H9 (cell line): ENCODE results near the gene BHLHA15. TPM values are rescaled to one million over a fixed set of nuclear protein-coding genes. Genes with fewer than 3 reads are reported as not detected.

Source experiments
- DNase-seq: peaks from one replicate; pipeline ENCODE4 v3.0.0-alpha.2; 2017
- H2AFZ ChIP-seq: one replicate; pipeline ENCODE4 v1.6.1; 2013; ENCODE audit warnings: mild to moderate bottlenecking, low read length, control low read depth, moderate library complexity
- H2AK5ac ChIP-seq: 2 replicates; pipeline ENCODE4 v1.6.1; 2013; ENCODE audit warnings: low read length, control low read depth, mixed read lengths; ENCODE audit not compliant: insufficient read length
- H2BK120ac ChIP-seq: one replicate; pipeline ENCODE4 v1.6.1; 2013; ENCODE audit warnings: low read depth, mild to moderate bottlenecking, low read length, control low read depth, inconsistent platforms; ENCODE audit not compliant: poor library complexity, severe bottlenecking
- H2BK12ac ChIP-seq: 2 replicates; pipeline ENCODE4 v1.6.1; 2013; ENCODE audit warnings: low read length, control low read depth, mixed read lengths, low read depth; ENCODE audit not compliant: insufficient read length
- H2BK15ac ChIP-seq: 2 replicates; pipeline ENCODE4 v1.6.1; 2013; ENCODE audit warnings: low read depth, low read length, control low read depth
- H2BK20ac ChIP-seq: one replicate; pipeline ENCODE4 v1.6.1; 2013; ENCODE audit warnings: low read depth, mild to moderate bottlenecking, low read length, control low read depth, inconsistent platforms; ENCODE audit not compliant: poor library complexity, severe bottlenecking
- H2BK5ac ChIP-seq: 2 replicates; pipeline ENCODE4 v1.6.1; 2013; ENCODE audit warnings: low read length, control low read depth, mixed read lengths; ENCODE audit not compliant: insufficient read length
- H3K14ac ChIP-seq: 2 replicates; pipeline ENCODE4 v1.6.1; 2013; ENCODE audit warnings: low read length, control low read depth; ENCODE audit not compliant: insufficient read depth
- H3K18ac ChIP-seq: 2 replicates; pipeline ENCODE4 v1.6.1; 2013; ENCODE audit warnings: low read depth, mild to moderate bottlenecking, mixed read lengths, low read length, control low read depth; ENCODE audit not compliant: insufficient read length
- H3K23ac ChIP-seq: 2 replicates; pipeline ENCODE4 v1.6.1; 2013; ENCODE audit warnings: low read length, control low read depth, mixed read lengths, low read depth; ENCODE audit not compliant: insufficient read length
- H3K23me2 ChIP-seq: 2 replicates; pipeline ENCODE4 v1.6.1; 2013; ENCODE audit warnings: low read depth, mild to moderate bottlenecking, mixed read lengths, low read length, control low read depth; ENCODE audit not compliant: insufficient read length, poor library complexity, severe bottlenecking
- H3K27ac ChIP-seq: 2 replicates; pipeline ENCODE4 v1.5.1; 2013; ENCODE audit warnings: low read length, control low read depth, mixed read lengths, low read depth; ENCODE audit not compliant: insufficient read length
- H3K27me3 ChIP-seq: 2 replicates; pipeline ENCODE4 v1.6.1; 2013; ENCODE audit warnings: low read length, control low read depth, inconsistent platforms; ENCODE audit not compliant: insufficient read depth
- H3K4ac ChIP-seq: 2 replicates; pipeline ENCODE4 v1.6.1; 2013; ENCODE audit warnings: low read depth, mild to moderate bottlenecking, control low read depth, inconsistent platforms, low read length, moderate library complexity
- H3K4me1 ChIP-seq: 2 replicates; pipeline ENCODE4 v1.6.1; 2013; ENCODE audit warnings: low read length, control low read depth, inconsistent platforms; ENCODE audit not compliant: insufficient read depth
- H3K4me2 ChIP-seq: 2 replicates; pipeline ENCODE4 v1.6.1; 2013; ENCODE audit warnings: low read length, control low read depth, mixed read lengths; ENCODE audit not compliant: insufficient read length, insufficient read depth
- H3K56ac ChIP-seq: 2 replicates; pipeline ENCODE4 v1.6.1; 2013; ENCODE audit warnings: low read depth, mild to moderate bottlenecking, mixed read lengths, low read length, control low read depth; ENCODE audit not compliant: insufficient read length
- H3K79me1 ChIP-seq: 2 replicates; pipeline ENCODE4 v1.6.1; 2013; ENCODE audit warnings: low read depth, mild to moderate bottlenecking, moderate library complexity, low read length, control low read depth, inconsistent platforms; ENCODE audit not compliant: insufficient read depth, poor library complexity, severe bottlenecking
- H3K79me2 ChIP-seq: 2 replicates; pipeline ENCODE4 v1.6.1; 2013; ENCODE audit warnings: low read length, control low read depth, inconsistent platforms; ENCODE audit not compliant: insufficient read depth
- H3K9ac ChIP-seq: 2 replicates; pipeline ENCODE4 v1.6.1; 2013; ENCODE audit warnings: low read length, control low read depth, mixed read lengths; ENCODE audit not compliant: insufficient read length; ENCODE audit errors: extremely low read depth
- H3K9me3 ChIP-seq: one replicate; pipeline ENCODE4 v1.6.1; 2013; ENCODE audit warnings: low read depth, low read length, inconsistent platforms; ENCODE audit not compliant: control insufficient read depth
- H3T11ph ChIP-seq: one replicate; pipeline ENCODE4 v1.6.1; 2013; ENCODE audit warnings: mild to moderate bottlenecking, low read length, control low read depth, inconsistent platforms
- H4K20me1 ChIP-seq: one replicate; pipeline ENCODE4 v1.6.1; 2013; ENCODE audit not compliant: control insufficient read depth, insufficient read length, insufficient read depth
- H4K5ac ChIP-seq: 2 replicates; pipeline ENCODE4 v1.6.1; 2013; ENCODE audit warnings: low read depth, mild to moderate bottlenecking, mixed read lengths, low read length, control low read depth; ENCODE audit not compliant: insufficient read length
- H4K8ac ChIP-seq: replicated peaks from 2 replicates; pipeline ENCODE4 v1.6.1; 2013; ENCODE audit warnings: low read length, control low read depth, mixed read lengths, low read depth; ENCODE audit not compliant: insufficient read length
- H4K91ac ChIP-seq: 2 replicates; pipeline ENCODE4 v1.6.1; 2013; ENCODE audit warnings: low read depth, mild to moderate bottlenecking, moderate library complexity, mixed read lengths, low read length, control low read depth; ENCODE audit not compliant: insufficient read length
- H3K27ac Mint-ChIP-seq, 3 experiments: 2 replicates in 2 of 3; 3 replicates in 1 of 3; pipeline ENCODE4 v1.8.0; 2020 to 2021; ENCODE audit warnings: mixed read lengths in 3 of 3, mild to moderate bottlenecking in 1 of 3, moderate library complexity in 1 of 3
- H3K27me3 Mint-ChIP-seq: 2 replicates; pipeline ENCODE4 v1.8.0; 2021; ENCODE audit warnings: low read depth, mild to moderate bottlenecking, moderate library complexity, mixed read lengths
- H3K36me3 Mint-ChIP-seq, 3 experiments: 2 replicates in 2 of 3; 3 replicates in 1 of 3; pipeline ENCODE4 v1.8.0; 2020 to 2021; ENCODE audit warnings: low read depth in 3 of 3, mixed read lengths in 3 of 3; ENCODE audit not compliant: insufficient read depth in 1 of 3
- H3K4me1 Mint-ChIP-seq, 2 experiments: 2 replicates each; pipeline ENCODE4 v1.8.0; 2020; ENCODE audit warnings: mixed read lengths in 2 of 2
- H3K4me3 Mint-ChIP-seq, 2 experiments: 2 replicates in 1 of 2; 3 replicates in 1 of 2; pipeline ENCODE4 v1.8.0; 2020 to 2021; ENCODE audit warnings: mild to moderate bottlenecking in 2 of 2, mixed read lengths in 2 of 2, moderate library complexity in 1 of 2
- H3K9me3 Mint-ChIP-seq, 2 experiments: 2 replicates in 1 of 2; 3 replicates in 1 of 2; pipeline ENCODE4 v1.8.0; 2020; ENCODE audit warnings: mild to moderate bottlenecking in 2 of 2, mixed read lengths in 2 of 2, moderate library complexity in 1 of 2
- WGBS: extraction: QIAGEN DNeasy Blood & Tissue Kit; methylation state at CpG from one replicate; pipeline ENCODE4 v1.1.7; 2013; ENCODE audit warnings: missing lambda C conversion rate, low lambda C conversion rate, mixed read lengths; ENCODE audit not compliant: insufficient read length; ENCODE audit errors: extremely low coverage; 5-methylcytosine and 5-hydroxymethylcytosine counted together
- total RNA-seq: library from RNA; stranded (reverse); gene quantifications from 2 replicates; pipeline ENCODE4 v1.2.1, GENCODE V29; 2021
- TF ChIP-seq, protein P1 (sequence below): fragments of 200-600 bp; sonication (generic); conservative IDR thresholded peaks from 3 replicates; pipeline ENCODE4 v1.8.0; 2021; ENCODE audit warnings: antibody characterized with exemption, mild to moderate bottlenecking

Gene BHLHA15
- total RNA-seq, 1 experiment from 2014 or later: 1.4 TPM

GRCh38 chr7:98211676-98212531, 665 bp downstream of the BHLHA15 start:
- Histone ChIP-seq H3K23me2 (no peaks in the 10 kb centered on the region), H4K8ac (no peak overlapping the region), H4K91ac (no peak overlapping the region), H2AFZ (no peak overlapping the region), H2BK5ac (no peak overlapping the region), H3K27me3 (no peaks in the 10 kb centered on the region), H3K9me3 (no peaks in the 10 kb centered on the region), H3K4me1 (no peaks in the 10 kb centered on the region), H4K5ac (no peak overlapping the region), H3K79me2 (no peaks in the 10 kb centered on the region), H4K20me1 (no peaks in the 10 kb centered on the region), H3K4ac (no peak overlapping the region), H2BK120ac (no peak overlapping the region), H3K4me2 (no peak overlapping the region), H2BK15ac (no peak overlapping the region), H3K27ac (no peak overlapping the region), H3K56ac (no peak overlapping the region), H3T11ph (no peak overlapping the region), H2AK5ac (no peak overlapping the region), H2BK12ac (no peak overlapping the region), H3K9ac (no peak overlapping the region), H3K79me1 (no peaks in the 10 kb centered on the region), H3K14ac (no peak overlapping the region; the same call in 1 of the 2 replicates), H3K18ac (no peak overlapping the region), H2BK20ac (no peak overlapping the region), H3K23ac (no peak overlapping the region)
- peak overlapping the region; percentile 62 to 75 for H3K4me3 Mint-ChIP-seq
- no CpG with 5 or more reads among the region's 49 CpGs for WGBS
- H3K4me1 Mint-ChIP-seq: peaks cover 4 to 8% of the 10 kb centered on the region in 2 experiments; a peak in 3 of 4 replicates
- peaks cover 3 to 8% (median 7%) of the 10 kb centered on the region in 3 experiments; a peak in 6 of 7 replicates for H3K36me3 Mint-ChIP-seq
- H3K27ac Mint-ChIP-seq: no peak overlapping the region
- peak; percentile 41 for DNase-seq
- H3K27me3 Mint-ChIP-seq: no peaks in the 10 kb centered on the region
- TF ChIP-seq, protein P1, sequence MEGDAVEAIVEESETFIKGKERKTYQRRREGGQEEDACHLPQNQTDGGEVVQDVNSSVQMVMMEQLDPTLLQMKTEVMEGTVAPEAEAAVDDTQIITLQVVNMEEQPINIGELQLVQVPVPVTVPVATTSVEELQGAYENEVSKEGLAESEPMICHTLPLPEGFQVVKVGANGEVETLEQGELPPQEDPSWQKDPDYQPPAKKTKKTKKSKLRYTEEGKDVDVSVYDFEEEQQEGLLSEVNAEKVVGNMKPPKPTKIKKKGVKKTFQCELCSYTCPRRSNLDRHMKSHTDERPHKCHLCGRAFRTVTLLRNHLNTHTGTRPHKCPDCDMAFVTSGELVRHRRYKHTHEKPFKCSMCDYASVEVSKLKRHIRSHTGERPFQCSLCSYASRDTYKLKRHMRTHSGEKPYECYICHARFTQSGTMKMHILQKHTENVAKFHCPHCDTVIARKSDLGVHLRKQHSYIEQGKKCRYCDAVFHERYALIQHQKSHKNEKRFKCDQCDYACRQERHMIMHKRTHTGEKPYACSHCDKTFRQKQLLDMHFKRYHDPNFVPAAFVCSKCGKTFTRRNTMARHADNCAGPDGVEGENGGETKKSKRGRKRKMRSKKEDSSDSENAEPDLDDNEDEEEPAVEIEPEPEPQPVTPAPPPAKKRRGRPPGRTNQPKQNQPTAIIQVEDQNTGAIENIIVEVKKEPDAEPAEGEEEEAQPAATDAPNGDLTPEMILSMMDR: no peak
- H3K9me3 Mint-ChIP-seq: no peaks in the 10 kb centered on the region
